ENCODE measurements around the gene MS4A12. TPM values are rescaled to one million over a fixed set of nuclear protein-coding genes. Genes with fewer than 3 reads are reported as not detected.
A peak's percentile ranks its signal among the peaks of the same experiment; 100 is the strongest.
"Not testable (repeated sequence)": the region's sequence is repeated elsewhere in the genome, so short reads cannot be mapped to it uniquely, and the experiment has no call there.

The MS4A12 gene
- not detected for polyA plus RNA-seq (ENCODE audit: low read depth in 6 of 6)

- DNase-seq (no peak), ATAC-seq (ENCODE audit: low read depth in 2 of 2) (no peak)
- Mint-ChIP-seq H3K4me3 (no peak within 1 kb of the TSS), H3K27me3 (no peaks in the 10 kb centered on the region), H3K27ac (peak within 1 kb of the TSS in 2 of 6 donors; percentile 35 to 49), H3K4me1 (peaks cover 0 to 17% (median 13%) of the 10 kb centered on the region in 3 donors), H3K9me3 (no peaks in the 10 kb centered on the region), H3K36me3 (no peaks in the 10 kb centered on the region)
These were observed at the start of gene MS4A12 for GRCh38 chr11:60492488-60493009. Gene MS4A12 (plus strand): TSS chr11:60492778. CDS start chr11:60497319, 4,541 bp downstream.

- no peaks in the 10 kb centered on the region for H3K9me3 Mint-ChIP-seq
- ATAC-seq (ENCODE audit: low read depth in 2 of 2), result no peak
- no peak for DNase-seq
- H3K4me3 Mint-ChIP-seq, result peak overlapping the region in 6 of 8 donors; percentile 18 to 85 (median 62)
- peaks cover 26 to 63% (median 52%) of the 10 kb centered on the region in 3 donors for H3K4me1 Mint-ChIP-seq
- peak overlapping the region in 2 of 6 donors; percentile 59 to 92 for H3K27ac Mint-ChIP-seq
- no peaks in the 10 kb centered on the region for H3K27me3 Mint-ChIP-seq
- H3K36me3 Mint-ChIP-seq, result no peaks in the 10 kb centered on the region
These were observed 45.5 kb upstream of the MS4A12 start for GRCh38 chr11:60447070-60447469.

GRCh38 chr11:60447846-60448245 is 44.7 kb upstream of the MS4A12 start:
- no peaks in the 10 kb centered on the region for H3K27me3 Mint-ChIP-seq
- no peaks in the 10 kb centered on the region for H3K36me3 Mint-ChIP-seq
- peaks cover 22 to 59% (median 52%) of the 10 kb centered on the region in 3 donors for H3K4me1 Mint-ChIP-seq
- H3K4me3 Mint-ChIP-seq, result no peak overlapping the region
- ATAC-seq (ENCODE audit: low read depth in 2 of 2), result no peak
- H3K9me3 Mint-ChIP-seq, result no peaks in the 10 kb centered on the region
- DNase-seq, result no peak
- peak overlapping the region in 2 of 6 donors; percentile 49 to 63 for H3K27ac Mint-ChIP-seq

- H3K9me3 Mint-ChIP-seq; H3K27ac Mint-ChIP-seq; ATAC-seq (ENCODE audit: low read depth in 2 of 2); DNase-seq; H3K27me3 Mint-ChIP-seq; H3K4me3 Mint-ChIP-seq; H3K36me3 Mint-ChIP-seq: not testable (repeated sequence)
- H3K4me1 Mint-ChIP-seq, result peaks cover 40 to 60% (median 55%) of the 10 kb centered on the region in 3 donors
These were observed 41.4 kb upstream of the MS4A12 start for GRCh38 chr11:60451185-60451584.

GRCh38 chr11:60454212-60454611 is 38.4 kb upstream of the MS4A12 start:
- Mint-ChIP-seq H3K27me3 (no peaks in the 10 kb centered on the region), H3K4me3 (peak overlapping the region in 6 of 8 donors; percentile 77 to 99 (median 94)), H3K27ac (peak overlapping the region; percentile 94 to 99 (median 98)), H3K36me3 (peaks cover 22 to 24% of the 10 kb centered on the region in 2 donors), H3K9me3 (peaks cover 0 to 2% (median 0%) of the 10 kb centered on the region in 7 donors), H3K4me1 (peaks cover 47 to 48% (median 48%) of the 10 kb centered on the region in 3 donors)
- ATAC-seq (ENCODE audit: low read depth in 2 of 2) (no peak), DNase-seq (no peak)

- DNase-seq, result peak; percentile 95
- peak; percentile 84 to 85 for ATAC-seq (ENCODE audit: low read depth in 2 of 2)
- Mint-ChIP-seq H3K4me3 (peak within 1 kb of the TSS; percentile 93 to 100 (median 96)), H3K27me3 (no peaks in the 10 kb centered on the region), H3K27ac (peak within 1 kb of the TSS; percentile 94 to 99 (median 98)), H3K9me3 (peaks cover 0 to 2% (median 0%) of the 10 kb centered on the region in 7 donors), H3K36me3 (peaks cover 28 to 33% of the 10 kb centered on the region in 2 donors), H3K4me1 (peaks cover 56 to 58% (median 57%) of the 10 kb centered on the region in 3 donors)
These were observed 37.0 kb upstream of the MS4A12 start, which contains the start of gene MS4A1 for GRCh38 chr11:60455531-60456042. Gene MS4A1 (plus strand): TSS chr11:60455847. CDS start chr11:60462375, 6,528 bp downstream.

GRCh38 chr11:60457576-60457975 is 35.0 kb upstream of the MS4A12 start:
- H3K36me3 Mint-ChIP-seq, result peaks cover 38 to 46% of the 10 kb centered on the region in 2 donors
- H3K9me3 Mint-ChIP-seq, result peaks cover 0 to 2% (median 0%) of the 10 kb centered on the region in 7 donors
- ATAC-seq (ENCODE audit: low read depth in 2 of 2), result peak; percentile 30 to 33
- peak overlapping the region; percentile 93 to 100 (median 96) for H3K4me3 Mint-ChIP-seq
- DNase-seq, result peak; percentile 74
- peaks cover 71 to 73% (median 73%) of the 10 kb centered on the region in 3 donors for H3K4me1 Mint-ChIP-seq
- peak overlapping the region; percentile 81 to 99 (median 98) for H3K27ac Mint-ChIP-seq
- H3K27me3 Mint-ChIP-seq, result no peaks in the 10 kb centered on the region

- DNase-seq, result peak; percentile 41
- peaks cover 74 to 80% (median 79%) of the 10 kb centered on the region in 3 donors for H3K4me1 Mint-ChIP-seq
These were observed 33.2 kb upstream of the MS4A12 start for GRCh38 chr11:60459345-60459744.

GRCh38 chr11:60468829-60469228 is 23.7 kb upstream of the MS4A12 start:
- H3K4me1 Mint-ChIP-seq, result peaks cover 43 to 78% (median 73%) of the 10 kb centered on the region in 3 donors
- peak overlapping the region in 4 of 6 donors; percentile 9 to 94 (median 76) for H3K27ac Mint-ChIP-seq
- no peak for DNase-seq

More at GRCh38 chr11:60459345-60459744, 33.2 kb upstream of the MS4A12 start:
- Mint-ChIP-seq H3K36me3 (peaks cover 54% of the 10 kb centered on the region in 2 donors), H3K27me3 (no peaks in the 10 kb centered on the region), H3K9me3 (peaks cover 0 to under 1% (median 0%) of the 10 kb centered on the region in 7 donors), H3K4me3 (peak overlapping the region; percentile 84 to 99 (median 94)), H3K27ac (peak overlapping the region; percentile 87 to 99 (median 94))
- ATAC-seq (ENCODE audit: low read depth in 2 of 2), result peak in 1 of 2 donors; percentile 14

GRCh38 chr11:60469723-60470122 is 22.9 kb upstream of the MS4A12 start:
- no peaks in the 10 kb centered on the region for H3K27me3 Mint-ChIP-seq
- peaks cover 0 to 3% (median 0%) of the 10 kb centered on the region in 7 donors for H3K9me3 Mint-ChIP-seq
- H3K4me3 Mint-ChIP-seq, result peak overlapping the region in 1 of 8 donors; percentile 12
- DNase-seq (no peak), ATAC-seq (ENCODE audit: low read depth in 2 of 2) (peak in 1 of 2 donors; percentile 28)
- H3K27ac Mint-ChIP-seq, result peak overlapping the region; percentile 1 to 94 (median 84)
- H3K4me1 Mint-ChIP-seq, result peaks cover 36 to 69% (median 66%) of the 10 kb centered on the region in 3 donors
- peaks cover 23 to 42% of the 10 kb centered on the region in 2 donors for H3K36me3 Mint-ChIP-seq

More at GRCh38 chr11:60468829-60469228, 23.7 kb upstream of the MS4A12 start:
- H3K4me3 Mint-ChIP-seq, result no peak overlapping the region
- no peaks in the 10 kb centered on the region for H3K27me3 Mint-ChIP-seq
- peaks cover 23 to 50% of the 10 kb centered on the region in 2 donors for H3K36me3 Mint-ChIP-seq
- ATAC-seq (ENCODE audit: low read depth in 2 of 2), result no peak
- no peaks in the 10 kb centered on the region for H3K9me3 Mint-ChIP-seq

- peaks cover 0 to 15% (median 4%) of the 10 kb centered on the region in 7 donors for H3K9me3 Mint-ChIP-seq
- H3K4me3 Mint-ChIP-seq, result peak overlapping the region; percentile 57 to 83 (median 68)
- no peaks in the 10 kb centered on the region for H3K27me3 Mint-ChIP-seq
- H3K4me1 Mint-ChIP-seq, result peaks cover 53 to 63% (median 60%) of the 10 kb centered on the region in 3 donors
- H3K36me3 Mint-ChIP-seq, result peaks cover 8 to 15% of the 10 kb centered on the region in 2 donors
- ATAC-seq (ENCODE audit: low read depth in 2 of 2) (peak; percentile 94 to 95), DNase-seq (peak; percentile 88)
- H3K27ac Mint-ChIP-seq, result peak overlapping the region; percentile 90 to 98 (median 96)
These were observed 15.5 kb upstream of the MS4A12 start for GRCh38 chr11:60477035-60477445.

GRCh38 chr11:60482361-60482760 is 10.2 kb upstream of the MS4A12 start:
- Mint-ChIP-seq H3K27me3 (no peaks in the 10 kb centered on the region), H3K4me3 (peak overlapping the region; percentile 16 to 81 (median 50)), H3K27ac (peak overlapping the region; percentile 89 to 98 (median 94)), H3K9me3 (peaks cover 0 to 15% (median 3%) of the 10 kb centered on the region in 7 donors), H3K36me3 (peaks cover 8 to 9% of the 10 kb centered on the region in 2 donors), H3K4me1 (peaks cover 76 to 82% (median 80%) of the 10 kb centered on the region in 3 donors)
- ATAC-seq (ENCODE audit: low read depth in 2 of 2) (peak; percentile 79 to 84), DNase-seq (peak; percentile 45)

GRCh38 chr11:60485987-60486386 is 6.6 kb upstream of the MS4A12 start:
- ATAC-seq (ENCODE audit: low read depth in 2 of 2), result peak; percentile 81 to 86
- H3K4me3 Mint-ChIP-seq, result peak overlapping the region in 2 of 8 donors; percentile 40 to 42
- peak; percentile 63 for DNase-seq
- peak overlapping the region in 5 of 6 donors; percentile 18 to 92 (median 72) for H3K27ac Mint-ChIP-seq
- H3K27me3 Mint-ChIP-seq, result no peaks in the 10 kb centered on the region
- H3K36me3 Mint-ChIP-seq, result peaks cover 0 to 4% of the 10 kb centered on the region in 2 donors
- peaks cover 45 to 52% (median 46%) of the 10 kb centered on the region in 3 donors for H3K4me1 Mint-ChIP-seq
- H3K9me3 Mint-ChIP-seq, result peaks cover 0 to 12% (median 0%) of the 10 kb centered on the region in 7 donors
